Suprapubic skin (tissue), 4 donors: ENCODE measurements around the gene CDK5RAP1.

ENCODE experiments used
- POLR2A ChIP-seq, 2 donors: fragments of 450-650 bp; IDR thresholded peaks; one replicate each; pipeline ENCODE4 v1.6.1; 2017; ENCODE audit warnings: antibody characterized with exemption in 2 of 2, mild to moderate bottlenecking in 2 of 2, moderate library complexity in 2 of 2
- POLR2AphosphoS5 ChIP-seq, 3 donors: sonication (generic); formaldehyde crosslinking; IDR thresholded peaks; one replicate each; pipeline ENCODE4 v1.6.1; 2017; ENCODE audit warnings: antibody characterized with exemption in 3 of 3
- TF ChIP-seq, protein P1 (sequence below), 2 donors: fragments of 200-600 bp in 1 of 2; fragments of 450-650 bp in 1 of 2; sonication (generic) in 1 of 2; IDR thresholded peaks; one replicate each; pipeline ENCODE4 v1.5.1; 2016 to 2019; ENCODE audit warnings: antibody characterized with exemption in 2 of 2, mild to moderate bottlenecking in 1 of 2, moderate library complexity in 1 of 2

DNA sequence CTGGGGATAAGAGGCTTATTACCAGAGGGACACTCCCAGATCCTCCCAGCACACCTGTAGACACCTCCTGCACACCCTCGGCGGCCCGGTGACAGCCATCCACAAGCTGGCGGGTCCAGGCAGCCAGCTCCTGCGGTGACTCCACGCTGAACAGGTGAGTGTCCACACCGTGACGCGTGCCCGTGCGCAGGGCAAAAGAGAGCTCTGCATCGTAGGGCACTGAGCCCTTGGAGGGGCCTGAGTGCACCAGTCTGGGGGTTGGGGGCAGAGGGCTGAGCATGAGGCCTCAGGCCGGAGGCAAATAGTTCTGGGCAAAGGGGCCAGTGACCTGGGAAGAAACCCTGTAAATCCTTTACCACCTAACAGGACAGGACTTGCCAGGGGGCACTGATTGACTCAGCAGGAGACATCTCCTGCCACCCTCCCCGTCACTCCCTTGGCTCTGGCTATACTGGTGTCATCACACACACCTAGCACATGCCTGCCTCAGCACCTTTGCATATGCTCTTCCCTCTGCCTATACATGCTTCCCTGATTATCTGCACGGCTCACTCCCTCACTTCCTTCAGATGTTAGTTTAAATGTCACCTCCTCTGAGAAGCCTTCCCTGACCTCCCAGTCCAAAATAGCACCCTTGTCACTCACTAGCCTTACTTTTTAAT, 8.9 kb upstream of the CDK5RAP1 start:
- TF ChIP-seq, protein P1, sequence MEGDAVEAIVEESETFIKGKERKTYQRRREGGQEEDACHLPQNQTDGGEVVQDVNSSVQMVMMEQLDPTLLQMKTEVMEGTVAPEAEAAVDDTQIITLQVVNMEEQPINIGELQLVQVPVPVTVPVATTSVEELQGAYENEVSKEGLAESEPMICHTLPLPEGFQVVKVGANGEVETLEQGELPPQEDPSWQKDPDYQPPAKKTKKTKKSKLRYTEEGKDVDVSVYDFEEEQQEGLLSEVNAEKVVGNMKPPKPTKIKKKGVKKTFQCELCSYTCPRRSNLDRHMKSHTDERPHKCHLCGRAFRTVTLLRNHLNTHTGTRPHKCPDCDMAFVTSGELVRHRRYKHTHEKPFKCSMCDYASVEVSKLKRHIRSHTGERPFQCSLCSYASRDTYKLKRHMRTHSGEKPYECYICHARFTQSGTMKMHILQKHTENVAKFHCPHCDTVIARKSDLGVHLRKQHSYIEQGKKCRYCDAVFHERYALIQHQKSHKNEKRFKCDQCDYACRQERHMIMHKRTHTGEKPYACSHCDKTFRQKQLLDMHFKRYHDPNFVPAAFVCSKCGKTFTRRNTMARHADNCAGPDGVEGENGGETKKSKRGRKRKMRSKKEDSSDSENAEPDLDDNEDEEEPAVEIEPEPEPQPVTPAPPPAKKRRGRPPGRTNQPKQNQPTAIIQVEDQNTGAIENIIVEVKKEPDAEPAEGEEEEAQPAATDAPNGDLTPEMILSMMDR (IDR thresholded peaks at IDR 0.05): no peak
- TF ChIP-seq POLR2A (IDR thresholded peaks at IDR 0.05): no peak
- TF ChIP-seq POLR2AphosphoS5 (IDR thresholded peaks at IDR 0.05): no peak
